Type B pancreatic cell (in vitro differentiated cells): ENCODE measurements around the gene UBASH3B. TPM values are rescaled to one million over a fixed set of nuclear protein-coding genes. Genes with fewer than 3 reads are reported as not detected.

Experiments
- DNase-seq: peaks from one replicate; pipeline ENCODE4 v3.0.0; 2021; ENCODE audit warnings: mixed read lengths; ENCODE audit not compliant: unreplicated experiment; ENCODE audit errors: extremely low spot score
- H3K27ac Mint-ChIP-seq: 2 replicates; pipeline ENCODE4 v1.8.0; 2021; ENCODE audit warnings: mild to moderate bottlenecking, mixed read lengths
- H3K27me3 Mint-ChIP-seq: 2 replicates; pipeline ENCODE4 v1.8.0; 2021; ENCODE audit warnings: mixed read lengths
- H3K36me3 Mint-ChIP-seq: 2 replicates; pipeline ENCODE4 v1.8.0; 2021; ENCODE audit warnings: mixed read lengths
- H3K4me1 Mint-ChIP-seq: one replicate; pipeline ENCODE4 v1.8.0; 2021; ENCODE audit warnings: mixed read lengths; ENCODE audit not compliant: unreplicated experiment
- H3K4me3 Mint-ChIP-seq: 2 replicates; pipeline ENCODE4 v1.8.0; 2021; ENCODE audit warnings: mild to moderate bottlenecking, mixed read lengths
- H3K9me3 Mint-ChIP-seq: 2 replicates; pipeline ENCODE4 v1.8.0; 2021; ENCODE audit warnings: mixed read lengths
- CTCF ChIP-seq: fragments of 200-600 bp; sonication (generic); conservative IDR thresholded peaks from 2 replicates; pipeline ENCODE4 v1.5.0; 2021; ENCODE audit warnings: antibody characterized with exemption, mild to moderate bottlenecking
- total RNA-seq: library from RNA; stranded (reverse); gene quantifications from 2 replicates; pipeline ENCODE4 v1.2.1, GENCODE V29; 2021; ENCODE audit warnings: low replicate concordance

Gene UBASH3B
- total RNA-seq, 1 donor from 2014 or later: 8.6 TPM

GRCh38 chr11:122649116-122649515 lies 6.4 kb upstream of the UBASH3B start:
- no peaks in the 10 kb centered on the region for H3K36me3 Mint-ChIP-seq
- no peak overlapping the region for H3K27ac Mint-ChIP-seq
- no peak for TF ChIP-seq CTCF
- no peaks in the 10 kb centered on the region for H3K9me3 Mint-ChIP-seq
- DNase-seq: no peak
- H3K4me1 Mint-ChIP-seq: no peaks in the 10 kb centered on the region
- H3K4me3 Mint-ChIP-seq: no peak overlapping the region
- peaks cover 22% of the 10 kb centered on the region for H3K27me3 Mint-ChIP-seq

- Mint-ChIP-seq H3K4me1 (peaks cover 6% of the 10 kb centered on the region), H3K9me3 (no peaks in the 10 kb centered on the region), H3K27ac (no peak overlapping the region), H3K27me3 (peaks cover 35% of the 10 kb centered on the region), H3K4me3 (no peak overlapping the region), H3K36me3 (no peaks in the 10 kb centered on the region)
- no peak for DNase-seq
- TF ChIP-seq CTCF: no peak
Measured at GRCh38 chr11:122650619-122651018, 4.9 kb upstream of the UBASH3B start.

GRCh38 chr11:122652495-122652894 lies 3.0 kb upstream of the UBASH3B start:
- Mint-ChIP-seq H3K9me3 (no peaks in the 10 kb centered on the region), H3K4me1 (peaks cover 10% of the 10 kb centered on the region), H3K27ac (no peak overlapping the region), H3K27me3 (peaks cover 43% of the 10 kb centered on the region), H3K4me3 (no peak overlapping the region), H3K36me3 (no peaks in the 10 kb centered on the region)
- no peak for TF ChIP-seq CTCF
- DNase-seq: no peak

- H3K9me3 Mint-ChIP-seq: no peaks in the 10 kb centered on the region
- H3K27me3 Mint-ChIP-seq: peaks cover 49% of the 10 kb centered on the region
- H3K36me3 Mint-ChIP-seq: peaks cover 3% of the 10 kb centered on the region
- no peak for TF ChIP-seq CTCF
- peak overlapping the region; percentile 21 for H3K4me3 Mint-ChIP-seq
- no peak overlapping the region for H3K27ac Mint-ChIP-seq
- no peak for DNase-seq
- peaks cover 10% of the 10 kb centered on the region for H3K4me1 Mint-ChIP-seq
Measured at GRCh38 chr11:122653916-122654585, 1.5 kb upstream of the UBASH3B start.

GRCh38 chr11:122656073-122656630 lies 630 bp downstream of the UBASH3B start:
- DNase-seq: peak; percentile 82
- Mint-ChIP-seq H3K4me1 (peaks cover 20% of the 10 kb centered on the region), H3K27ac (peak overlapping the region; percentile 80), H3K27me3 (peaks cover 57% of the 10 kb centered on the region), H3K36me3 (peaks cover 4% of the 10 kb centered on the region), H3K4me3 (peak overlapping the region; percentile 97), H3K9me3 (no peaks in the 10 kb centered on the region)
- TF ChIP-seq CTCF: no peak
